Right forelimb (tissue), 1 donor: ENCODE data around the gene ASMTL.
"Not testable (repeated sequence)": the region's sequence is repeated elsewhere in the genome, so short reads cannot be mapped to it uniquely, and the experiment has no call there.

ENCODE experiments used
- DNase-seq: peaks from one replicate; pipeline ENCODE4 v3.0.0-alpha.2; 2018

The ASMTL gene

GRCh38 chrX:1427756-1428155, 25.0 kb downstream of the ASMTL start:
- peak; percentile 25 for DNase-seq

GRCh38 chrX:1426321-1426720, 26.4 kb downstream of the ASMTL start:
- DNase-seq, result peak; percentile 19

DNA sequence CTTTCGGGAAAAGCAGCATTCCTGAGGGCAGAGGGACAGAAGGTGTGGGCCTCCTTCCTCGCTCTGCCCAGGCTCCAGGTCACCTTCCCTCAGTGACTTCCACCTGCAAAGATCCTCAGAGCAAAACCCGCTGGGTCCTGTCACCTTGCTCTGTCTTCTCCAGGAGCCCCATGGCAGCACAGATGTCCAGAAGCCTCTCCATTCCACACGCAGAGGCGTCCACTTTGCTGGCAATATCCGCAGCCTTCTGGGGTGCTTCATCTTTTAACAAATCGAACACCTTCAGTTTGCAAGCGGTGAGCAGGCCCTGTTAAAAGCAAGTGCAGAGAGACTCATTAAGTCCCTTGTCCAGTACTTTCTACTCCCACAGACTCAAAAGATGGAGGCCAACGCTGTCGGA, 27.3 kb downstream of the ASMTL start:
- peak; percentile 22 for DNase-seq

DNA sequence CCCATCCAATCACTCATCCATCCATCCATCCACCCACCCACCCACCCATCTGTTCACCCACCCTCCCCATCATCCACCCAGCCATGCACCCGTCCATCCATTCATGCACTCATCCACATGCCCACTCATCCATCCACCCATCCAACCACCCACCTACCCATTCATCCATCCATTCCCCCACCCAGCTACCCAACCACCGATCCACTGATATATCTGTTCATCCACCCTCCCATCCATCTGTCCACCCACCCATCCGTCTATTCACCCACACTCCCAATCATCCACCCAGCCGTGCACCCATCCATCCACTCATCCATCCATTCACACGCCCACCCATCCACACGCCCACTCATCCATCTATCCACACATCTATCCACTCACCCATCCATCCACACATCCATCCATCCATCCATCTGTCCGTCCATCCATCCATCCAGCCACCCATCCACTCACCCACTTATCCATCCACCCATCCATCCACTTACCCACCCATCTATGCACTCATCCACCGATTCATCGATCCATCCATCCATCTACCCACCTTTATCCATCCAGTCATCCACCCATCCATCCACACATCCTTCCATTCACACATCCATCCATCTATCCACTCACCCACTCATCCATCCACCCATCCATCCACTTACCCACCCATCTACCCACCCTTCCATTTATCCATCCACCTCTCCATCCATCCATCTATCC, 28.4 kb downstream of the ASMTL start:
- peak; percentile 37 for DNase-seq

DNA sequence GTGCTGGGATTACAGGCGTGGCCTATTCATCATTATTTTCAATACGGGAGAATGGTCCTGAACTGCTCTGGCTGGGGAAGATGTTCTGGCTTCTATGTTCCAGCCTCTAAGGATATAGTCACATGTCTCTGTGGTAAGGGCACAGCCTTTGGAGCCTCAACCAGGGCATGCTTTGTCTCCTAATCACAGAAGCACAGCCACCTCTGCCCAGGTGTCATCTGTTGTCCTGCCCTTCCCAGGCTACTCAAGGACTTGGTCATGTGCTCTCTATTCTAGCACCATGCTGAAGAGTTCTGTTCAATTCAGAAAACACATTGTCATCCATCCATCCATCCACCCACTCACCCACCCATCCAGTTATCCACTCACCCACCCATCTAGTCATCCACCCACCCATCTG, 29.5 kb downstream of the ASMTL start:
- no peak for DNase-seq

DNA sequence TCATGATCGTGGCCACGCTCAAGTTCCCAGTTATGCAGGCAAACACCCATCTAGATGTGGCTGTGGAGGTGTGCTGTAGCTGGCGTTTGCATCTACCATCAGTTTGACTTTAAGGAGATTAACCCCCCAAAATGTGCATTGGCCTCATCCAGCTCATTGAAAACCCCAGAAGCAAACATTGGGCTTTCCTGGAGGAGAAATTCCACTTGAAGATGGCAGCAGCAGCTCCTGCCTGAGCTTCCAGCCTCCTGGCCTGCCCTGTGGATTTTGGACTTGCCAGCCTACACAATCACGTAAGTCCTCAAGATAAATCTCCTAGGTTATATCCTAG, 30.6 kb downstream of the ASMTL start:
- DNase-seq, result peak; percentile 31

DNA sequence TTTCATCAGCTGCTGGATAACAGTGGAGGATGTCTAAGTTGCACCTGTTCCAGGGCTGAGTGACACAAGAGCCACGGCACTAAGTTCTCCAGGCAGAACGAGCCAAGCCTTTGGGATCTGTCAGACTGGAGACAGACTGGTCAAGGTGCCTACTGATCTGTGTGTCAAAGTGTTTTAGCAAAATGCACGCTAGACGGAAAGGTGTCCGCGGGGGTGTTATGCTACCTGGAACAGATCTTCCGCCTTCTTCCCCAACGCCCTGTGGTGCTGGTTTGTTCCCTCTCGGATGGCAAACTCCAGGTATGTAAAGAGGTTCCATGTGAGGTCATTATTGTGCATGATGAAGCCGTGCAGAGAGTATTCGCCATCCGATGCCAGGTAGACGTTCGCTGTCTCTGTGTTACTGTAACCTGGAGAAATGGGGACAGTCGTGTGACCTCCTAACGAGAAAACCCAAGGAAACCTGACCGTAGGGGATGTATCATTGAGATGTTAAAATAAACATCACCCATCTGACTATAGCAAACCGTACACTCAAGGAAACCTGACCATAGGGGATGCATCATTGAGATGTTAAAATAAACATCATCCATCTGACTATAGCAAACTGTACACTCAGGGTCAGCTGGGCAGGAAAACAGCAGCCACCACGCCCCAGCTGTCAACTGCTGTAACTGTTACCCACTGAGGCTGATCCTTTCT, 31.1 kb downstream of the ASMTL start:
- peak; percentile 39 for DNase-seq

DNA sequence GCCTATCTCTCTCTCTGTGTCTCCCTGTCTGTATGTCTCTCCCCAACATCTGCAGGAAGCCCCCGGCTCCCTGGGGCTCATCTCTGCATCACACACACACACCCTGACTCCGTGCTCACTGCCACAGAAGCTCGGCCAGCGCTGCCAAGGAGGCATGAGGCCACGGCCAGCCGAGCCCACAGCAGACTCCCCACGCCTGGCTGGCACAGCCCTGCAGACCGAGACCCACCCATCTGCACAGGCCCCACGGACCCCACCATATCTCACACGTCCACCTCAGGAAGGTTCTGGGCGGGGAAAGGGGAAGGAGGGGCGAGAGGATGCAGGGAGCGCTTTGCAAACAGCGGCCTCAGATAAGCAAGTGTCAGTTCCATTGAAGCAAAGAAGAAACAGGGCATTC, 32.3 kb downstream of the ASMTL start:
- DNase-seq, result peak; percentile 41

GRCh38 chrX:1419545-1420355, 33.0 kb downstream of the ASMTL start:
- DNase-seq, result peak; percentile 38

DNA sequence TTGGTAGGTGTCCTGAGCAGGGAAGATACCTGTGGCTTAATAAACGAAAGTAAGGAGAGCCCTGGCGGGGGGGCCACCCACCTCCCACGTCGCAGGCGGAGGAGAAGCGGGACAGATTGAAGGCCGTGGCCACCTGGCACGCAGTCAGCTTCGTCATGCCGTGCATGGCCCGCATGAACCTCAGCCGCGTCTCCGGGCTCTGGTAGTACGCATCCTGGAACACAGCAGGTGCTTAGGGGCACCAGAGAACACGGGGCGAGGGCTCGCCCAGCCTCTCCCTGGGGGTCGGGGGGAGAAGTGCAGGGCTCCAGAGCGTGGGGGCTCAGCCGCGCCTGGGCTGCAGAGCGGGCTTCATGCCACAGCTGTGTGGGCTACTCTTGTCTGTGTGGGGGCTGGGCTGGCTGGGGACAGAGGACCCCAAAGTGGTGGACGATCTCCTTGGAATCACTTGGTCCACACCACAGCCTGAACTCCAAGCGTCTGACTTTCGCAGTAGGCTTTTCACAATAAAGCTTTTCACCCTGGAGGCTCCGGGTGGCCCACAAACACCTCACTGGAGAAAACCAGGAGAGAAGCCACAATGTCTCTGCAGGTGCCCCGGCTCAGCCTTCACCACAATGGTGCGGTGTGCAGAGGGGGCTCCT, 33.7 kb downstream of the ASMTL start:
- peak; percentile 29 for DNase-seq

DNA sequence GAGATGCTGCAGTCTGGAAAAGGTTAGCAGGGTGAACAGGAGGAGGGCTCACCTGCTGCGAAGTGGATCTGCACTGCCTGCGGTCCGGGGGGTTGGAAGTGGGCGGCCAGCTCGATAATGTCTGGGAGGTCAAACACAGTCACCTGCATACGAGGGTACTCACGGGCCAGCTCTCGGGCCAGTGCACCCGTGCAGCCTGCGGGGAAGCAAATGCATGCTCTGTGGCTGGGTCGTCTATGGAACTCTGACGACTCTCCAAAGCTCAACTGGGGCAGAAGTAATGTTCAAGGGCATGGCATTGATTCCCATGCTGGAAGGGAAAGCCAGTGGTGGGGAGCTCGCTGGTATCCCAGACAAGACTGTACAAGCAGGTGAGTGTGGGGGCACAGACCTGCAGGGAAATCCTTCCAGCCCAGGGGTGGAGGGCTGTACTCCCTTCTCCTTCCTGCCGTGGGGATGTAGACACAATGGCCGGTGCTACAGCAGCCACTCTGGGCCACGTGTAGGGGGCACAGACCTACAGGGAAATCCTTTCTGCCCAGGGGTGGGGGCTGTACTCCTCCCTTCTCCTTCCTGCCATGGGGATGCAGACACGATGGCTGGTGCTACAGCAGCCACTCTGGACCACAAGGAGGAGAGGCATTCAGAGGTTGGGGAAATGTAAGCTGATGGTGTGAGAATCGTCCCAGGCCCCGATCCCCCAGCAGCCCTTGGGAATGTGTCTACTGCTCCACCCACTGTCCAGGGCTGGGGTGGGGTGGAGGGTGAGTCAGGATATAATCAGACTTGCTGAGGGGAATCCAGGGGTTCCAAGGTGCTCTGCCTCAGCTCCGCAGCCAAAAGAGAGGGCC, 34.6 kb downstream of the ASMTL start:
- DNase-seq, result peak; percentile 37

DNA sequence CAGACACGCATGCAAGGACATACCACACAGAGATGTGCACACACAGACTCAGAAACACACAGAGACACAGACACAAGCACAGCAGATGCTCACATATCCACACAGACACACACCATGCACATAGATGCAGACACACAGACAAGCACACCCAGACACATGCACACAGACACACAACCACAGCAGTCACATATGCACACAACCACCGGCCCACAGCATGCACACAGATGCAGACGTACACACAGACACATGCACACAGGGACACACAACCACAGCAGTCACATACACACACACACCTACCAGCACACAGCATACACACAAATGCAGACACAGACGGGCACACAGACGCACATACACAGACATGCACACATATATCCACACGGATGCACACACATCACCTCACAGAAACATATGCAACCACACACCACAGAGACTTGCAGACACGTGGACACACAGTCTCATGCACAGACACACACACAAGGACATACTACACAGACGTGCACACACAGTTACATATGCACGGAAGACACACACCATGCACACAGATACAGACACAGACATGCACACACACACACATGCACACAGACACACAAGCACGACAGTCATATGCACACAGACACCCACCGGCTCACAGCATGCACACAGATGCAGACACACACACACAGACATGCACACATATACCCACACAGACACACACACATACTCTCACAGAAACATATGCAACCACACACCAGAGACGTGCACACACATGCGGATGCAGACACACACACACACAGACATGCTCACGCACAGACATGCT, 35.5 kb downstream of the ASMTL start:
- peak; percentile 37 for DNase-seq

DNA sequence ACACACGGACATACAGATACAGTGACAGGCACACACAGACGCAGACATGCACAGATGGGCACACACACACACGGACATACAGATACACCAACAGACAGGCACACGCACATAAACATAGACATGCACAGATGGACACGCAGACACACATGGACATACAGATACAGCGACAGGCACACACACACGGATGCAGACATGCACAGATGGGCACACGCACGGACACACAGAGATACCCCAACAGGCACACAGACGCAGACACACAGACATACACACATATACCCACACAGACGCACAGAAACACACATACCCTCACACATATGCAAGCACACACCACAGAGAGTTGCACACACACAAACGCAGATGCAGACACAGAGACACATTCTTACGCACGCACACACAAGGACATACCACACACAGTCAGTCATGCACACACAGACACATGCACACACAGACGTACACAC, 36.4 kb downstream of the ASMTL start:
- no peak for DNase-seq

DNA sequence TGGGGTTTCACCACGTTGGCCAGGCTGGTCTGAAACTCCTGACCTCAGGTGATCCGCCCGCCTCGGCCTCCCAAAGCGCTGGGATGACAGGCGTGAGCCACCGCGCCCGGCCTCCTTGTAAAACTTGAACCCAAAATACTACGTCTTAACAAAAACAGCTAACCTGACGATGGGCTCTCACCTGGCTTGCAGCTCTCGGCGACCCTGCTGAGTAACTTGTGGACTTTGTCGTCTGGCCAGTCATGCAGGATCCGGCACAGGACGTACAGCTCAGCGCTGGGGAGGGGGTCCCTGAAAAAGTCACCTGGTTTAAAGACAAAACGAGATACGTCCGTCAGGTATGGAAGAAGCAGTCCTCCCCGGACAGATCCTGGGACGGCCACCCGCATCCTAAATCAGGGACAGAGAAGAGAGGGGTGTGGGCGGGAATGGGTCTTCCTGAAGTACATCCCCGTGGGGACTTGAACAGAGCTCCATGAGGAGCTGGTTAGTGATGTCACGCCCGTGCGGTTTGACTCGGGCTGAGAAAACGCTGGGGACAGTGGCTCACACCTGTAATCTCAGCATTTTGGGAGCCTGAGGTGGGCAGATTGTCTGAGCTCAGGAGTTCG, 40.1 kb downstream of the ASMTL start:
- DNase-seq, result no peak

DNA sequence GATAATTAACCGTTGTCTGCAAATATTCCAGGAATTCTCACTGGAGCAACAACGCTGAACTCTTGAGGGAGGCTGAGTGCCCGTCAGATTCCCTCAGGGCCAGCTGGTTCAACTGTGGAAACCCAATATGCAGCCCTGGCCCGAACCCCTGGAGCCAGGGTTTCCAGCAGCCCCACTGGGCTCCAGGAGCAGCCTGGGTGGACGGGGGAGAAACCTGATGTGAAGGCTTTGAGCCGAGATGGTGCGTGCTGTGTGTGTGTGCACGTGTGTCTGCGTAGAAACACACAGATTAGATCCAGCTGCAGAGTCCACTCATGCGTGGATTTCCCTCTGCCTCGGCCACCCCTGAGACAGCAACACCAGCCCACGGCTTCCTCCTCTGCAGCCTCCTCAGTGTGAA, 41.4 kb downstream of the ASMTL start:
- DNase-seq, result no peak

DNA sequence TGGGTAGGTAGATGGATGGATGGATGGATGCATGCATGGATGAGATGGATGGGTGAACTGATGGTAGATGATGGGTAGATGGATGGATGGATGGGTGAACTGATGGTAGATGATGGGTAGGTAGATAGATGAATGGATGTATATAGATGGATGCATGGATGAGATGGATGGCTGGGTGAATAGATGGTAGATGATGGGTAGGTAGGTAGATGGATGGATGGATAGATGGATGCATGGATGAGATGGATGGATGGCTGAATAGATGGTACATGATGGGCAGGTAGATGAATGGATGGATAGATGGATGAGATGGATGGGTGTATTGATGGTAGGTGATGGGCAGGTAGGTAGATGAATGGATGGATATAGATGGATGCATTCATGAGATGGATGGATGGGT, 45.7 kb downstream of the ASMTL start:
- no peak for DNase-seq

GRCh38 chrX:1405769-1406168, 46.9 kb downstream of the ASMTL start:
- not testable (repeated sequence) for DNase-seq

- not testable (repeated sequence) for DNase-seq
These were observed 48.8 kb downstream of the ASMTL start for GRCh38 chrX:1403867-1404266.

DNA sequence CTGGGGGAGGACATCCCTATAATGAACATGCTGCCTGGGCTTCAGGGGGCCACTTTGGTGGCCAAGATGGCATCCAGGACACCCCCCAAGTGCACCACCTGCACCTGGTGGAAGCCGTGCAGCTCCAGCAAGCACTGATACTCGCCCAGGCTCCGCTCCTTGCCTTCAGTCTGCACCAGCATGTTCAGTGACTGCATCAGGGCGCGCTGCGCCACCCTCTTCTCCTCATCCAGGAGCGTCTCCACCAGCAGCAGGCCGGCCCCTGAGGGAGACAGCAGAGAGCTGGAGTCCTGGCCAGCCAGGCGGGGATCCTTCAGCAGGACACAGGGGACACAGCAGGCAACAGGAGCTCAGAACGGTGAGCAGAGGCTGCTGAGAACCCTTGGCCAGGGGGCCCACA, 49.5 kb downstream of the ASMTL start:
- DNase-seq, result no peak

DNA sequence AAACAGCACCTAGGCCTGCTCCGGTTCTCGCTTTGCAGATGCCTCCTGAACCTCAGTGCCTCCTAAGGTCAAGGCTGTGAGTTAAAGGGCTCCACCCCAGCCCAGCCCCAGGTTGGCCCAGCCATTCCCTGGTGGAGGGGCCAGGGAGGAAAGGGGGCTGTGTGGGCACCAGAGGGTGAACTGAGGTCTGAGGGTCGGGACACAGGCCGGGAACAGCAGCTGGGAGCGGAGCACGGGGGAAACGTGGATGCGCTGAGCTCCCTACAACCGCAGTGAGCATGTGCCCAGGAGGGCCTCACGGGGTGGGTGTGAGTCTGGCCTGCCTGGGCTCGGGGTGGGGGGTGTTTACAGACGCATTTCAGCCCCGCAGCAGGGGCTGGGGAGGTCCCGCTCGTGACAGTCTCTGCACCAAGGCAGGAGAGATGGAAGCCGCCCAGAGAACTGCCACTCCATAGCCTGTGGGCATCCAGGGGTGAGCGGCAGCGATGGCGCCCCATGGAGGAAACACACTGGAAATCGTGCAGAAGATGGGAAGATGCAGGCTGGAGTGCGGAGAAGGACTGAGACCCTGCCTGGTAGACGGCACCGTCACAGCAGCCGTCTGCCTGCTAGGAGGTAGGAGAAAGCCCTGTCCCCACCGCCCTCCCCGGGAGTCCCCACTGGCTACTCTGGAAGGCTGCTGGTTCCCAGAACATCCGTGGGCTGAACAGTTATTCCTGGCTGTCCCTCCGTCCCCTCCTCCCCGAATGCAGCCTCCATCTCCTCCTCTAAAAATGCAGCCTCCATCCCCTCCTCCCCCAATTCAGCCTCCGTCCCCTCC, 50.9 kb downstream of the ASMTL start:
- no peak for DNase-seq
